ENCODE results near the gene MAP3K3. TPM values are rescaled to one million over a fixed set of nuclear protein-coding genes. Genes with fewer than 3 reads are reported as not detected.

The MAP3K3 gene
- total and polyA plus RNA-seq, 2 donors (not counting 3 experiments of a cell fraction or from before 2014, with no cell fraction given) = 56.6 to 81.0 TPM

GRCh38 chr17:63640038-63640437 is 17.8 kb downstream of the MAP3K3 start:
- Histone ChIP-seq H3K27ac (ENCODE audit: insufficient read depth, low read depth, low read length) (no peak overlapping the region), H3K36me3 (ENCODE audit: control insufficient read depth in 2 of 2, extremely low read depth in 1 of 2, insufficient read depth in 2 of 2, low read length in 2 of 2) (peaks cover 11 to 19% of the 10 kb centered on the region in 2 experiments), H3K9ac (replicated peaks; ENCODE audit: extremely low read depth, insufficient read depth, low read length) (no peak overlapping the region), H3K27me3 (ENCODE audit: control insufficient read depth in 2 of 2, insufficient read depth in 2 of 2, low read length in 2 of 2) (no peaks in the 10 kb centered on the region), H3K4me3 (replicated peaks in 1 of 3; ENCODE audit: insufficient read depth in 1 of 3, low read depth in 1 of 3, low read length in 3 of 3) (no peak overlapping the region), H3K4me2 (ENCODE audit: insufficient read depth, low read length) (no peak overlapping the region), H4K20me1 (replicated peaks; ENCODE audit: control insufficient read depth, extremely low read depth, insufficient read depth, low read length) (no peaks in the 10 kb centered on the region), H3K9me1 (replicated peaks; ENCODE audit: control insufficient read depth, extremely low read depth, insufficient read depth, low read length) (no peaks in the 10 kb centered on the region), H3K79me2 (ENCODE audit: control insufficient read depth, insufficient read depth, low read length) (peaks cover 14% of the 10 kb centered on the region), H3K4me1 (ENCODE audit: control insufficient read depth, extremely low read depth, insufficient read depth, low read length) (no peaks in the 10 kb centered on the region), H3K9me3 (replicated peaks; ENCODE audit: control insufficient read depth, insufficient read depth, low read length) (no peaks in the 10 kb centered on the region), H2AFZ (ENCODE audit: low read depth, low read length) (no peak overlapping the region)
- CTCF ChIA-PET = interaction anchor here (0.8 to 2.2 kb wide), 4 partner anchors 13 to 215 kb away, joined by 3 to 7 read pairs (median 4); no protein-coding TSS in a partner anchor
- POLR2A ChIA-PET = no interaction called here
- intact Hi-C loops (cut with micrococcal nuclease) = no loop called here
- DNase-seq (ENCODE audit: low read depth, low spot score) = no peak
- dilution Hi-C loops (cut with MboI; ENCODE audit: extremely low pct_ligation_motif_present, low sequenced_read_pairs) = no loop called here
- TF ChIP-seq MYC (IDR thresholded peaks at IDR 0.05; ENCODE audit: low read depth, low read length) = no peak
- no peak for TF ChIP-seq GATA2 (IDR thresholded peaks at IDR 0.05; ENCODE audit: insufficient read depth, insufficient read length, low read depth, low read length)
- TF ChIP-seq EZH2 (IDR thresholded peaks at IDR 0.05; ENCODE audit: borderline replicate concordance, low read depth, low read length, severe bottlenecking) = no peak
- no peak for TF ChIP-seq JUN (IDR thresholded peaks at IDR 0.05; ENCODE audit: borderline replicate concordance, insufficient read depth, insufficient read length, low read depth)
- no peak for TF ChIP-seq MAX (IDR thresholded peaks at IDR 0.05; ENCODE audit: insufficient read depth, insufficient read length)
- TF ChIP-seq POLR2A (IDR thresholded peaks at IDR 0.05; ENCODE audit: low read depth, low read length) = no peak
- TF ChIP-seq, protein P1, sequence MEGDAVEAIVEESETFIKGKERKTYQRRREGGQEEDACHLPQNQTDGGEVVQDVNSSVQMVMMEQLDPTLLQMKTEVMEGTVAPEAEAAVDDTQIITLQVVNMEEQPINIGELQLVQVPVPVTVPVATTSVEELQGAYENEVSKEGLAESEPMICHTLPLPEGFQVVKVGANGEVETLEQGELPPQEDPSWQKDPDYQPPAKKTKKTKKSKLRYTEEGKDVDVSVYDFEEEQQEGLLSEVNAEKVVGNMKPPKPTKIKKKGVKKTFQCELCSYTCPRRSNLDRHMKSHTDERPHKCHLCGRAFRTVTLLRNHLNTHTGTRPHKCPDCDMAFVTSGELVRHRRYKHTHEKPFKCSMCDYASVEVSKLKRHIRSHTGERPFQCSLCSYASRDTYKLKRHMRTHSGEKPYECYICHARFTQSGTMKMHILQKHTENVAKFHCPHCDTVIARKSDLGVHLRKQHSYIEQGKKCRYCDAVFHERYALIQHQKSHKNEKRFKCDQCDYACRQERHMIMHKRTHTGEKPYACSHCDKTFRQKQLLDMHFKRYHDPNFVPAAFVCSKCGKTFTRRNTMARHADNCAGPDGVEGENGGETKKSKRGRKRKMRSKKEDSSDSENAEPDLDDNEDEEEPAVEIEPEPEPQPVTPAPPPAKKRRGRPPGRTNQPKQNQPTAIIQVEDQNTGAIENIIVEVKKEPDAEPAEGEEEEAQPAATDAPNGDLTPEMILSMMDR (IDR thresholded peaks at IDR 0.05; ENCODE audit: extremely low read depth in 1 of 2, insufficient read depth in 1 of 2, low read depth in 1 of 2, low read length in 2 of 2) = no peak
- TF ChIP-seq FOS (IDR thresholded peaks at IDR 0.05; ENCODE audit: borderline replicate concordance, insufficient read depth, low read length) = no peak
- no peak for TF ChIP-seq POLR2AphosphoS5 (IDR thresholded peaks at IDR 0.05; ENCODE audit: insufficient read depth, low read depth, low read length)
- no peak for FAIRE-seq
- BruUV-seq (replicated peaks) = no TSS peak
